GM11168 (cell line): ENCODE measurements around the gene OR51B4.
"Not testable (repeated sequence)": the region's sequence is repeated elsewhere in the genome, so short reads cannot be mapped to it uniquely, and the experiment has no call there.

Experiments used
- in situ Hi-C: fragments of 300-500 bp; cut with MboI; formaldehyde crosslinking; loops from one replicate; pipeline ENCODE4 v1.12.0; 2022; ENCODE audit warnings: low sequenced_read_pairs; ENCODE audit not compliant: unreplicated experiment

OR51B4 gene

DNA sequence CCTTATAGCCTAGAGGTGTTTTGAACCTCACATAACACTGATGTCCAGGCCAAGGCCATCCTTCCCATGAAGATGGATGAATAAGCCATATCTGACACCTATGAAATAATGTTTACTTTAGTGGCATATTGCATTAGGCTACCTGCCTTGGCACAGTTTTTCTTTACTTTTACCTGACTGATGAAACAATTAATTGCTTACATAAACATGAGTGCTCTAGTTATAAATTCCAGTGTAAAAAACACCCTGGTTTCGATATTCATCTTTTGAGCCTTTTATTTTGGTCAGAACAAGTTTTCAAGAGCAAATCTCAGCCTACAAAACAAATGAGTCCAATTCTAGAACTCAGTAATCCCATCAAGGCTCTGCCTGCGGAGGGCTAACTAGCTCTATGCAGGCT lies 25.0 kb downstream of the OR51B4 start:
- in situ Hi-C loops = no loop called here

DNA sequence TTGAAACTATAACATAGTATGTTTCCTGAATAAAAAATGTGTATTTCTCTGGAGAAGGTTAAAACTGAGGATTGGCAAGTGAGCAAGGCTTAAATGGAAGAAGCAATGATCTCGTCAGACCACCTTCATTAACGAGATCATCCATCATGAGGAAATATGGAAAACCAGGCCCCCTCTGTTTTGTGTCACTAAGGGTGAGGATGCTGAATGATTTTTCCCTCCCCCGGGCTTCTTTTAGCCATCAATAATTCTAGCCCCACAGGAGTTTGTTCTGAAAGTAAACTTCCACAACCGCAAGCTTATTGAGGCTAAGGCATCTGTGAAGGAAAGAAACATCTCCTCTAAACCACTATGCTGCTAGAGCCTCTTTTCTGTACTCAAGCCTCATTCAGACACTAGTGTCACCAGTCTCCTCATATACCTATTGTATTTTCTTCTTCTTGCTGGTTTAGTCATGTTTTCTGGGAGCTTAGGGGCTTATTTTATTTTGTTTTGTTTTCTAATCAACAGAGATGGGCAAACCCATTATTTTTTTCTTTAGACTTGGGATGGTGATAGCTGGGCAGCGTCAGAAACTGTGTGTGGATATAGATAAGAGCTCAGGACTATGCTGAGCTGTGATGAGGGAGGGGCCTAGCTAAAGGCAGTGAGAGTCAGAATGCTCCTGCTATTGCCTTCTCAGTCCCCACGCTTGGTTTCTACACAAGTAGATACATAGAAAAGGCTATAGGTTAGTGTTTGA lies 26.2 kb downstream of the OR51B4 start:
- in situ Hi-C loops = no loop called here

DNA sequence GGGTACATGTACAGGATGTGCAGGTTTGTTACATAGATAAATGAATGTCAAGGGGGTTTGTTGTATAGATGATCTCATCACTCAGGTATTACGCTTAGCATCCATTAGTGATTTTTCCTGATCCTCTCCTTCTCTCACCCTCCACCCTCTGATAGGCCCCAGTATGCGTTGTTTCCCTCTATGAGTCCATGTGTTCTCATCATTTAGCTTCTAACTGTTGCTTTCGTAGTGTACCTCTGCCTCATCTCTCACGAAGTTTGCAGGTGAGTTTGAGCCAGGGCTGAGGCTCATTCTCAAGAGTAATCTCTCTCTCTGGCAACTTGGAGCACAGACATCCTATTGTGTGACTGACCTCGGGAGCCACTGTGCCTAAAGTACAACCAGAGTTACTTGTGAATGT lies 27.4 kb downstream of the OR51B4 start:
- in situ Hi-C loops = no loop called here

DNA sequence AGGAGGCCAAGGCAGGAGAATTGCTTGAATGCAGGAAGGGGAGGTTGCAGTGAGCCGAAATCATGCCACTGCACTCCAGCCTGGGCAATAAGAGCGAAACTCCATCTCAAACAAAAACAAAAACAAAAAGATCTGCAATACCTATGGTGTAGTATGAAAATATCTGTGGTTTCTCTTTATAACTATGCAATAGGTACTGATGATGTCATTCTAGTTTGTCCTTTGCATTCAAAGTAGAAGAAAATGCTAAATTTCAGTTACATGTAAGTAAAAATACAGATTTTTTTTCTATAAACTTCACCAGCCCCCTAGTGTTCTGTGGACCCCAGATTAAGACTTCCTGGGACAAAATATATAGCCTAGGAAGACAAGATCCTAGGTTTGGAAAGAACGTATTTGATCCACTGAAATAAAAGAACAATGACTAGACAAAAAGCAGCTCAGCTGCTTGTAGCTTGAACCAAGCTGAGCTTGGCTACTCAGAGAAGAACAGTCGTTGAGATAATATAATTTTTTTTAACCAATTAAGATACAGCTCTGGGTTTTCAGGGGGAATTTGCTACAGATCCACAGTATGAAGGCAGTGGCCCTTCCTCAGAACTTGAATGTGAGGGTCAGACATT lies 29.2 kb downstream of the OR51B4 start:
- in situ Hi-C loops = no loop called here

DNA sequence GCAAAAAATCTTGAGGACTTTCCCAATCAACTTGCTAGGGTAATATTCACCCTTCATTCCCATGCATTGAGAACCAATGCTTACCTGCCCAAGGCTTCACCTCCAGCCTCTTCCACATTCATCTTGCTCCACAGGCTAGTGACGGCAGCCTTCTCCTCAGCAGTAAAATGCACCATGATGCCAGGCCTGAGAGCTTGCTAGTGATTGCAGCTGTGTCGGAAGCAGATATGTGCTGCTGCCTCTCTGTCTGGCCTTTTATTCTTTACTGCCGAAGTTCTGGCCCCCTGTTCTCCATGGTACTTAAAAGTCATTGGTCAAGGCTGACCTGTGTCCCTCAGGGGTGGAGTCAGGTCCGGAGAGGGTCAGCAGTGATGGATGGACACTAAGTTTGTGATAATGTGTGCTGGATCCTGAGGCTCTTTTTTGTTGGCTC lies 32.0 kb downstream of the OR51B4 start, which contains the start of gene HBE1:
Gene HBE1, minus strand, starts transcription at position 231 of the 433 bp plus-strand sequence. Its CDS starts 55 bp downstream, at position 176.
- in situ Hi-C loops = no loop called here

DNA sequence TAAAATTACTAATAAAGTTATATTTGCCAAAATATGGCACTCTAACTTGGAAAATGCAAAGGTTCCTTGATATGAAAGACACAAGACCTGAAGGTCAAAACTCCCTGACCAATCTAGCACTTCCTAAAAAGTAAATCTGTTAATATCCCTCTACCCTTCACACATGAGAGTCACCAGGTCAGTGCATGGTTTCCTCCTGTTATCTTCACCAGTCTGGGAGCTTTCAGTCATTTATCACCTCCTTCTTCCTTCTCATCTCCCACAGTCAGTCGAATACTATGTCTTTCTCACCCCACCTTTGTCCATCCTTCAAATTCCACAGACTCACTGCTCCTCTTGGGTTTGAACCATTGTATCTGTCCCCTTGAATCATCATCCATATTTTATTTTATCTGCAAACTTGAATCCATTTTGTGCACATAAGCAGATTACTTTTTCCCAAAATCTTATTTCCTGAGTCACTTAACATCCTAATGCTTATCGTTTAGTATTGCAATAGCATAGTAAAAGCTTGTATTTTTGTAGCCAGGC lies 34.6 kb downstream of the OR51B4 start:
- in situ Hi-C loops = no loop called here

DNA sequence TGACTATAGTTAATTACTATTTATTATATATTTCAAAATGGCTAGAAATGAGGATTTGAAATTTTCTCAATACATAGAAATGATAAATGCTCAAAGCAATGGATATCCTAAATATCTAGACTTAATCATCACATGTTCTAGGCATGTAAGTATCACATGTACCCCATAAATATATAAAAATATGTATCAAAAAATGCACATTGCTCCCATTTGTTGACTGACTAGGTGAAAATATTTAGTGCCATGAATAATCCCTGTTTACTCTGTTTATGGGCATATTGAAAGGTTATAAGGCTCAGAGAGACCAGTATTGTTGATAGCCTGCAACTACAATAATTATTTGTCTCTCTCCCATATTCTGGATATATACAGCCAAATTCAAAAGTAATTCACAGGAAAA lies 35.1 kb downstream of the OR51B4 start:
- in situ Hi-C loops = no loop called here

DNA sequence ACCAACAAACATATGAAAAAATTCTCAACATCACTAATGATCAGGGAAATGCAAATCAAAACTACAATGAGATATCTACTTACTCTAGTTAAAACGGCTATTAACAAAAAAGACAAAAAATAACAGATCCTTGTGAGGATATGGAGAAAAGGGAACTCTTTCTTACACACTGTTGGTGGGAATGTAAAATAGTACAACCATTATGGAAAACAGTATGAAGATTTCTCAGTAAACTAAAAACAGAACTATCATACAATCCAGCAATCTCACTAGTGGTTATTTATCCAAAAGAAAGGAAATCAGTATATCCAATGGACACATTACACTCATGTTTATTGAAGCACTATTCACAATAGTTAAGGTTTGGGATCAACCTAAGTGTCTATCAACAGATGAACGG lies 35.9 kb downstream of the OR51B4 start:
- in situ Hi-C loops = no loop called here

DNA sequence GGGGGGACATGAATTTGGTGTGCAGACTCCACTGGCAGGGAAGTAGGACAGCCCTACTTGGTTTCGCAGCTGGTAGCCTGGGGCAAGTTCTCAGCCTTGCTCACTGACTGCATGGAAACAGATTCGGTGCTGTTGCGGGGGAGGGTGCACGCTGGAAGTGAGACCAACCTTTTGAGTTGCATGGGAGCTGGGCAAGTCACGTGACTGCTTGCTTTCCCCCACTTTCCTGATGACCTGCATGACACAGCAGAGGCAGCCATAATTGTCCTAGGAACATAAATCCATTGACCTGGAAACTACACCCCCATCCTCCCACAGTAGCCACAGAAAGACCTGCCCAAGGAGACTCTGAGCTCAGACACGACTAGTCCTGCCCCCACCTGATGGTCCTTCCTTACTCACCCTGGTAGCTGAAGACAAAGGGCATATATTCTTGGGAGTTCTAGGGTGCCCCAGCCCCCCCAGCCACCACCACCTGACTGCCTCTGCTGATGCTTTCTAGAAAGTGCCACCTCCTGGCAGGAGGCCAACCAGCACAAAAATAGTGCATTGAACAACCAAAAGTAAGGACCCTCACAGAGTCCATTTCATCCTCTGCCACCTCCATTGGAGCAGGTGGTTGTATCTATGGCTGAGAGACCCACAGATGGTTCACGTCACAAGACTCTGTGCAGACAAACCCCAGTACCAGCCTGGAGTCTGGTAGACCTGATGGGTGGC lies 43.0 kb downstream of the OR51B4 start:
- in situ Hi-C loops = no loop called here

DNA sequence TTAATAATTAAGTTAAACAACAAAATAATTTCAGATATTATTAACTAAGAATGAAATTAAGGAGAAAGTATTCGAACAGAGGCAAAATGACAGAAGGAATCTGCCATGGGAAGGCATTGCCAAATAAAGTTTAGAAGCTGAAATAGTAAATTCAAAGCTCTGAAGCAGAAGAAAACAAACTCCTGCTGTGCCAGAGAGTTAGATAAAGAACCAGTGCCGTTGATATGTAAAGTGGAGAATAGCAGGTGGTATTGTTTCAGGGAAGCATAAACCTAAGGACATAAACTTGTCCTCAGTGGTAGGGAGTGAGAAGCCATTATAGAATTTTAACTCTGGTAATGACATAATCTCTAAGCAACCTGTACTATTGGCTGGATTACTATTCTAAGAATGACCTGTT lies 44.5 kb downstream of the OR51B4 start:
- in situ Hi-C loops = no loop called here

DNA sequence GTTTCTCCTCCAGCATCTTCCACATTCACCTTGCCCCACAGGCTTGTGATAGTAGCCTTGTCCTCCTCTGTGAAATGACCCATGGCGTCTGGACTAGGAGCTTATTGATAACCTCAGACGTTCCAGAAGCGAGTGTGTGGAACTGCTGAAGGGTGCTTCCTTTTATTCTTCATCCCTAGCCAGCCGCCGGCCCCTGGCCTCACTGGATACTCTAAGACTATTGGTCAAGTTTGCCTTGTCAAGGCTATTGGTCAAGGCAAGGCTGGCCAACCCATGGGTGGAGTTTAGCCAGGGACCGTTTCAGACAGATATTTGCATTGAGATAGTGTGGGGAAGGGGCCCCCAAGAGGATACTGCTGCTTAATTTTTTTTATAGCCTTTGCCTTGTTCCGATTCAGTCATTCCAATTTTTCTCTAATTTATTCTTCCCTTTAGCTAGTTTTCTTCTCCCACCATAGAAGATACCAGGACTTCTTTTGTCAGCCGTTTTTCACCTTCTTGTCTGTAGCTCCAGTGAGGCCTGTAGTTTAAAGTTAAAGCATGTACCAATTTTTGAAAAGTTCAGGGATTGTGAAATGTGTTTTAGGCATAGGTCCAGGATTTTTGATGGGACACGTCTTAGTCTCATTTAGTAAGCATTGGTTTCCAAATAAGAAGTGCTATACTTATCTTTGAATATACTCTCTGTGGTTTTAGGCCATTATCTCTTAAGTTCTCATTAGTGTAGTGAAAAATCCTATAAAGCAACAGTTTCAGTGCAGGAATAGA lies 46.9 kb downstream of the OR51B4 start, which contains the start of gene HBG2:
Gene HBG2, minus strand, starts transcription at position 136 of the 768 bp plus-strand sequence. Its CDS starts 53 bp downstream, at position 83.
- in situ Hi-C loops = not testable (repeated sequence)

DNA sequence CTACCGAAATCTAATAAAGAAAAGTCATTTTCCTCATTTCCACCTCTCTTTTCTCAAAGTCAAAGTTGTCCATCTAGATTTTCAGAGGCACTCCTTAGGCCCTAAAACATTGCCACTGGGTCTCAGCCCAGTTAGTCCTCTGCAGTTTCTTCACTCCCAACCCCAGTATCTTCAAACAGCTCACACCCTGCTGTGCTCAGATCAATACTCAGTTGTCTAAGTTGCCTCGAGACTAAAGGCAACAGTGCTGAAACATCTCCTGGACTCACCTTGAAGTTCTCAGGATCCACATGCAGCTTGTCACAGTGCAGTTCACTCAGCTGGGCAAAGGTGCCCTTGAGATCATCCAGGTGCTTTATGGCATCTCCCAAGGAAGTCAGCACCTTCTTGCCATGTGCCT lies 47.7 kb downstream of the OR51B4 start:
- in situ Hi-C loops = not testable (repeated sequence)

DNA sequence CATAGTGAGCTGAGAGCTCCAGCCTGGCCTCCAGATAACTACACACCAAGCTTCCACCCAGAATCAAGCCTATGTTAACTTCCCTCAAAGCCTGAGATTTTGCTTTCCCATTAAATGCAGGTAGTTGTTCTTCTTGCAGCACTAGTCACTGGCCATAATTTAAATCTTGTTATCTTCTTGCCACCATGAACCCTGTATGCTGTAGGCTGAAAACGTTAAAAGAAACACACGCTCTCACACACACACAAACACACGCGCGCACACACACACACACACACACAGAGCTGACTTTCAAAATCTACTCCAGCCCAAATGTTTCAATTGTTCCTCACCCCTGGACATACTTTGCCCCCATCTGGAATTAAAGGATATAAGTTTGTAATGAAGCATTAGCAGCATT lies 48.3 kb downstream of the OR51B4 start:
- in situ Hi-C loops = not testable (repeated sequence)

DNA sequence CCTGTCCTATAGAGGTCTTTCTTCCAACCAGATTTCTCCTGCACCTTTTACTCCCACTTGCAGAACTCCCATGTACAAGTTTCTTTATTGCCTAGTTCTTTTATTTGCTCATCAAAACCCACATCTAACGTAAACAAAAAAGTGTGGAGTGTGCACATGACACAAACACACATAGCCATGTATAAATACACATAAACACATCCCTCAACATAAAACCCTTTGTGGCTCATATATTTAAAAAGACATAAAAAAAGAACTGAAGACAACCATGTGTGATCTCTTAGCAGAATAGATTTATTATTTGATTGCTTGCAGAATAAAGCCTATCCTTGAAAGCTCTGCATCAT lies 48.9 kb downstream of the OR51B4 start:
- in situ Hi-C loops = no loop called here

DNA sequence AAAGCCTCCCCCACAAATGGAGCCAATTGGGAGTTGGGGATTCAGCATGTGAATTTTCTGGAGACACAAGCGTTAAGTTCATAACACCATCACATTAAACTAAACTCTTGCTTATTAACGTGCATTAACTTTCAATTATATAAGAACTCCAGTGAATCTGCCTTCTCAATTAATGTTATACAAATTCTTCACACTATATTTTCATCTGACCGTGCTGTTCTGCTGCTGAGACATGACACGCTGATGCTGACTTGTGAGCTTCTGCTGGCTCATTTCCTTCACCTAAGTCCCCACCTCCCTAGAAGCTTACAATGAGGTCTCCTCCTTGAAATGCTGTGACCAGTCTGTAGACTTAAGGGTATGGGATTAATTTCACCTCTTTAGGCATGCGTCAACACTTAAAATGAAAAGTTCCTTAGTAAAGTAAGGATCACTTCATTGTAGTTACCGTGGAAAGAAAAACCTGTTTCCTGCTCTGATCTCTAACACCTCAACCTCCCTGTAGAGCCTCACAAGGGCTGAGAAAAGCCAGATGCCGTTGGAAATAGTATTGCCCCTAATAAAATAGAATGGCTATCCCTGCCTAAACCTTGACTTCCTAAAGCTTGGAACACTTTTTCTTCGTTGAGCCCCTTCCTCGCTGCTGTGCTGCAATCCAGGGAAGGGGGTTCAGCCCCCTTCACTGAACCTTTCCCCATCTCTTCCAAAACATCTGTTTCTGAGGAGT lies 49.4 kb downstream of the OR51B4 start:
- in situ Hi-C loops = no loop called here

DNA sequence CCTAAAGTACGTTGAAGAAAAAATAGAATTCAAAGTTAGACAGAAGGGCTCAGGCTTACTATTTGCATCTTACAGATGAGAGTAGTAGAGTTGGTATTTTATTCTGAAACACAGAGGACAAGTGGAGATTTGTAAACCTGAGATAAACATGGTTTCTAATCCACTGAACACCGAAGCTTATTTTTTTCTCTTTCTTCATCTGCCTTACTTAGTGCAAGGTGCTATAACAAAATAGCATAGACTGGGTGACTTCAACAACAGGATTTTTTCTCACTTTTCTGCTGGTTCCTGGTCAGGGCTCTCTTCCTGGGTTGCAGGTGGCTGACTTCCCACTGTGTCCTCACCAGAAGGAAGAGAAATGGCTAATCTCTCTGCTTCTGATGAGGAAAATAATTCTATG lies 50.0 kb downstream of the OR51B4 start:
- in situ Hi-C loops = no loop called here
